HepG2 (cell line): ENCODE data around the gene SLC8A2. TPM values are rescaled to one million over a fixed set of nuclear protein-coding genes. Genes with fewer than 3 reads are reported as not detected.

Experiments used
- GABPA ChIP-seq, 2 experiments: IDR thresholded peaks; 2 replicates each; pipeline ENCODE4 v1.6.1; 2011 to 2016; ENCODE audit warnings: low read depth in 2 of 2, low read length in 1 of 2, missing biosample characterization in 1 of 2, missing genetic modification characterization in 1 of 2
- ISL2 ChIP-seq: sonication (generic); formaldehyde crosslinking; IDR thresholded peaks from 2 replicates; pipeline ENCODE4 v1.5.0; 2020; ENCODE audit warnings: missing genetic modification reagents
- KLF16 ChIP-seq, 2 experiments: sonication (generic) in 1 of 2; formaldehyde crosslinking in 1 of 2; IDR thresholded peaks; 2 replicates each; pipeline versions ENCODE4 v1.6.1 to v1.8.0; 2016 to 2023; ENCODE audit warnings: missing genetic modification reagents in 2 of 2, missing compliant biosample characterization in 1 of 2
- NFIC ChIP-seq: IDR thresholded peaks from 2 replicates; pipeline ENCODE4 v1.6.1; 2012; ENCODE audit warnings: mild to moderate bottlenecking, low read length, inconsistent platforms
- SNAPC4 ChIP-seq: sonication (generic); formaldehyde crosslinking; IDR thresholded peaks from 2 replicates; pipeline ENCODE4 v1.4.0; 2020; ENCODE audit warnings: mild to moderate bottlenecking, missing genetic modification reagents
- ZNF234 ChIP-seq: sonication (generic); formaldehyde crosslinking; conservative IDR thresholded peaks from 2 replicates; pipeline ENCODE4 v1.5.1; 2020; ENCODE audit warnings: mild to moderate bottlenecking, missing genetic modification reagents
- ZNF280B ChIP-seq: sonication (generic); formaldehyde crosslinking; IDR thresholded peaks from 2 replicates; pipeline ENCODE4 v1.5.0; 2020; ENCODE audit warnings: missing genetic modification reagents, mild to moderate bottlenecking, borderline replicate concordance
- ZNF331 ChIP-seq: sonication (generic); formaldehyde crosslinking; IDR thresholded peaks from 2 replicates; pipeline ENCODE4 v1.4.0; 2020; ENCODE audit warnings: missing genetic modification reagents
- polyA plus RNA-seq, 8 experiments: library from polyadenylated mRNA; depleted of rRNA in 3 of 8; stranded (reverse) in 7 of 8; unstranded in 1 of 8; fragments of >200 nt; fragmentation: Illumina TruSeq in 4 of 8; extraction: Trizol in 4 of 8; gene quantifications; 2 replicates each; pipeline versions ENCODE4 v1.2.1 to v1.2.3, GENCODE V29; 2011 to 2016; ENCODE audit warnings: low read depth in 4 of 8, missing spikeins in 1 of 8, mixed read lengths in 1 of 8; ENCODE audit not compliant: insufficient read depth in 1 of 8
- total RNA-seq, 5 experiments: library from RNA; depleted of rRNA; stranded (reverse); fragments of >200 nt; fragmentation: Illumina TruSeq; extraction: Trizol; gene quantifications; 2 replicates each; pipeline ENCODE4 v1.2.3, GENCODE V29; 2016; ENCODE audit warnings: low read depth in 1 of 5

Gene SLC8A2
- total and polyA plus RNA-seq, 2 of the 13 experiments (the other 11 are each of a cell fraction or from before 2014, with no cell fraction given), result 0.02 TPM; not detected in 1

- no peak for TF ChIP-seq KLF16 (CRISPR knock-in tag; IDR thresholded peaks at IDR 0.05)
- no peak for TF ChIP-seq NFIC
- no peak for TF ChIP-seq ZNF331 (CRISPR knock-in tag)
- TF ChIP-seq ISL2, result no peak
- no peak for TF ChIP-seq ZNF280B (CRISPR knock-in tag)
- TF ChIP-seq SNAPC4 (CRISPR knock-in tag), result no peak
- no peak for TF ChIP-seq GABPA (IDR thresholded peaks at IDR 0.05; ENCODE audit: low read depth, low read length)
- 0 out of 2 replicates have a peak, but pooled peaks have one; percentile 13 for TF ChIP-seq GABPA (CRISPR knock-in tag; IDR thresholded peaks at IDR 0.05; ENCODE audit: low read depth)
- TF ChIP-seq ZNF234 (CRISPR knock-in tag), result no peak
- TF ChIP-seq, all 625 proteins: peak for 7
Observed at GRCh38 chr19:47445937-47446402, 25.7 kb downstream of the SLC8A2 start (continued).
